ENCODE measurements around the gene SCN11A. TPM values are rescaled to one million over a fixed set of nuclear protein-coding genes. Genes with fewer than 3 reads are reported as not detected.

Gene SCN11A
- total RNA-seq = under 1 TPM in 3 of 4 donors, not detected in 1; 0.03 to 0.10 (median 0.04) TPM

- intact Hi-C loops (cut with DNase I; ENCODE audit: low total_unique reads) = no loop called here
- peak within 1 kb of the TSS; percentile 89 for H3K4me3 ChIP-seq (ENCODE audit: low read depth, poor library complexity, severe bottlenecking)
- TF ChIP-seq POLR2A (IDR thresholded peaks at IDR 0.05) (peak in 1 of 2 donors; percentile 52), CTCF (IDR thresholded peaks at IDR 0.05) (no peak)
- WGBS, 2 donors = 0 to 1% methylated on average over 40 of the region's 68 CpGs
- DNase-seq (ENCODE audit: low spot score in 2 of 2) = peak; percentile 93 to 99
These were observed at the start of gene SCN11A, which contains the start of gene WDR48 for GRCh38 chr3:39051649-39052561. TSS of gene SCN11A (minus strand) at chr3:39051944. CDS start at chr3:38950362, 101,582 bp downstream. TSS of gene WDR48 (plus strand) at chr3:39052016. CDS start at chr3:39052026, 10 bp downstream.

GRCh38 chr3:39101022-39101689, 49.4 kb upstream of the SCN11A start:
- TF ChIP-seq CTCF (IDR thresholded peaks at IDR 0.05) (no peak), POLR2A (IDR thresholded peaks at IDR 0.05) (no peak)
- H3K4me3 ChIP-seq (ENCODE audit: low read depth, poor library complexity, severe bottlenecking) = no peak overlapping the region
- DNase-seq (ENCODE audit: low spot score in 2 of 2) = peak in 1 of 2 donors; percentile 69
- intact Hi-C loops (cut with DNase I; ENCODE audit: low total_unique reads) = no loop called here
- 80 to 85% methylated on average over 5 of the region's 5 CpGs for WGBS, 2 donors

- peak in 1 of 2 donors; percentile 78 for DNase-seq (ENCODE audit: low spot score in 2 of 2)
- WGBS, 2 donors = 85 to 88% methylated on average over 8 to 9 of the region's 9 CpGs
- H3K4me3 ChIP-seq (ENCODE audit: low read depth, poor library complexity, severe bottlenecking) = no peak overlapping the region
- intact Hi-C loops (cut with DNase I; ENCODE audit: low total_unique reads) = no loop called here
- TF ChIP-seq POLR2A (IDR thresholded peaks at IDR 0.05) (no peak), CTCF (IDR thresholded peaks at IDR 0.05) (no peak)
These were observed 48.7 kb upstream of the SCN11A start for GRCh38 chr3:39100500-39100886.

DNA sequence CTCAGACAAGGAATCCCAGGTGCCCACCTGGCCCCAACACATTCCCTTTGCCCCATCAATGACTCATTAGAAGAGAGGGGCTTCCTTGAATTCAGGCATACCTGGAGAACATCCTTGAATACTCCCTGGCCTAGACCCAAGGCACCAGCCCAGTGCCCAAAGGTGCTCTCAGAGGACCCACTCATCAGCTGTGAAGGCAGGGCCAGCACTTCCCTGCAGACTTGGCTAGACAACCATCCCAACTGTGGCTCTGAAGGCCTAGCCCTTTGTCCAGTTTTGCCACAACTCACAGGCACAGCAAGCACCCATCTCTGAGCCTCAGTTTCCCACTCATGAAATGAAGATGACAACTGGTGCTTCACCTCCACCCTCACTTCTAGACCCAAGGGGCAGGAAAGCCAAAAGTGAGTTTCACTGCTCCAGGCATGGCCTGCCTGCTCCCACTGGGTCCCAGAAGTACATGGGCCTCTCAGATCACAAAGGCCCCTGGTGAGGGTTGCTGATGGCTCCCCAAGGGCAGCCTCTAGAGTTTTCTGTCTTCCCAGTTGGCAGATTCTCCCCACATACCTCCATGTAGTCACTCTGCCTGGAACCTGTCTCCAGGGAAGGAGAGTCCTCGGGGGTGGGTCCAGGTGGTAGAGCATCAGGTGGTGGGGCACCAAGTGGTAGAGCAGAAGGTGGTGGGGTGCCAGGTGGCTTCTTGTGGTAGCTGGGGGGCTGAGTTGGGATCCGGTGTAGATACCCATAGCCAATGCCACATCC, 48.2 kb upstream of the SCN11A start:
- WGBS, 2 donors = 91 to 96% methylated on average over 2 of the region's 2 CpGs
- intact Hi-C loops (cut with DNase I; ENCODE audit: low total_unique reads) = no loop called here
- DNase-seq (ENCODE audit: low spot score in 2 of 2) = peak in 1 of 2 donors; percentile 74
- TF ChIP-seq POLR2A (IDR thresholded peaks at IDR 0.05) (no peak), CTCF (IDR thresholded peaks at IDR 0.05) (no peak)
- no peak overlapping the region for H3K4me3 ChIP-seq (ENCODE audit: low read depth, poor library complexity, severe bottlenecking)

DNA sequence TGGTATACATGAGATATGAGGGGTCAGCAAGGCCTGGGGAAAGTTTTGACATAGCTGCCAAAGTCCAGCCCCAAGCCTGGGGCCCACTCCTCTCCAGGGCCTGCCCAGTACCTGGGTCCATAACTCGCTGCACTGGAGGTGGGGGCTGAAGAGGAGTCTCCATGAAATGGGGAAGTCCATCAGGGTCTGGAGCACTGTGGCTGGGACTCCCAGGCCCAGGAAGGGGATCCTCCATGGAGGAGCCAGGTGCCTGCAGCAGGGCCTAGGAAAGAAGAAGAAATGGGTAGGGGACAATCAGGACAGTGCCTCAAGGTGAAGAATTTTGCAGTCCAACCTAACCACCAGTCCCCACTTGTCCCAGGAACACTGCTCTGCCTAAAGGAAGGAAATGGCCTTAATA, 47.5 kb upstream of the SCN11A start:
- 67 to 90% methylated on average over 1 of the region's 1 CpG for WGBS, 2 donors
- no peak for TF ChIP-seq POLR2A (IDR thresholded peaks at IDR 0.05)
- H3K4me3 ChIP-seq (ENCODE audit: low read depth, poor library complexity, severe bottlenecking) = no peak overlapping the region
- DNase-seq (ENCODE audit: low spot score in 2 of 2) = no peak
- intact Hi-C loops (cut with DNase I; ENCODE audit: low total_unique reads) = no loop called here

Data from lower leg skin (tissue), 4 donors.